Mucosa of stomach (tissue), 1 donor: ENCODE measurements around the gene SSBP3.

ENCODE experiments used
- H3K27me3 ChIP-seq: one replicate; pipeline ENCODE4 v1.7.0; 2013; ENCODE audit warnings: mild to moderate bottlenecking, low read length; ENCODE audit not compliant: control insufficient read depth, insufficient read depth
- H3K36me3 ChIP-seq: one replicate; pipeline ENCODE4 v1.7.0; 2013; ENCODE audit warnings: low read length; ENCODE audit not compliant: control insufficient read depth, insufficient read depth
- H3K4me1 ChIP-seq: one replicate; pipeline ENCODE4 v1.7.0; 2013; ENCODE audit warnings: mild to moderate bottlenecking, low read length; ENCODE audit not compliant: control insufficient read depth, insufficient read depth
- H3K4me3 ChIP-seq: one replicate; pipeline ENCODE4 v1.7.0; 2013; ENCODE audit warnings: low read length
- H3K9ac ChIP-seq: one replicate; pipeline ENCODE4 v1.7.0; 2013; ENCODE audit warnings: mild to moderate bottlenecking, low read length, moderate library complexity
- H3K9me3 ChIP-seq: one replicate; pipeline ENCODE4 v1.7.0; 2013; ENCODE audit warnings: mild to moderate bottlenecking, low read length, moderate library complexity; ENCODE audit not compliant: control insufficient read depth
- donor health status: Pancreatic carcinoma.

Gene SSBP3

GRCh38 chr1:54253480-54253879 lies 152.7 kb downstream of the SSBP3 start:
- no peaks in the 10 kb centered on the region for H3K9me3 ChIP-seq

GRCh38 chr1:54252371-54252936 lies 153.7 kb downstream of the SSBP3 start:
- Histone ChIP-seq H3K4me1 (no peaks in the 10 kb centered on the region), H3K4me3 (no peak overlapping the region), H3K9ac (no peak overlapping the region), H3K27me3 (no peaks in the 10 kb centered on the region), H3K9me3 (no peaks in the 10 kb centered on the region), H3K36me3 (no peaks in the 10 kb centered on the region)

More at GRCh38 chr1:54253480-54253879, 152.7 kb downstream of the SSBP3 start:
- Histone ChIP-seq H3K4me1 (no peaks in the 10 kb centered on the region), H3K27me3 (no peaks in the 10 kb centered on the region), H3K9ac (no peak overlapping the region), H3K36me3 (no peaks in the 10 kb centered on the region), H3K4me3 (no peak overlapping the region)

GRCh38 chr1:54250670-54251069 lies 155.5 kb downstream of the SSBP3 start:
- Histone ChIP-seq H3K27me3 (no peaks in the 10 kb centered on the region), H3K9ac (no peak overlapping the region), H3K36me3 (no peaks in the 10 kb centered on the region), H3K9me3 (no peaks in the 10 kb centered on the region), H3K4me3 (no peak overlapping the region), H3K4me1 (no peaks in the 10 kb centered on the region)

- H3K4me1 ChIP-seq: no peaks in the 10 kb centered on the region
- H3K9me3 ChIP-seq: no peaks in the 10 kb centered on the region
- H3K9ac ChIP-seq: no peak overlapping the region
- H3K4me3 ChIP-seq: no peak overlapping the region
- H3K36me3 ChIP-seq: no peaks in the 10 kb centered on the region
- H3K27me3 ChIP-seq: no peaks in the 10 kb centered on the region
Observed at GRCh38 chr1:54249819-54250435, 156.3 kb downstream of the SSBP3 start.

- Histone ChIP-seq H3K27me3 (no peaks in the 10 kb centered on the region), H3K36me3 (no peaks in the 10 kb centered on the region), H3K9me3 (no peaks in the 10 kb centered on the region), H3K4me1 (no peaks in the 10 kb centered on the region), H3K9ac (no peak overlapping the region), H3K4me3 (no peak overlapping the region)
Observed at GRCh38 chr1:54248966-54249365, 157.2 kb downstream of the SSBP3 start.

GRCh38 chr1:54247863-54248515 lies 158.2 kb downstream of the SSBP3 start:
- Histone ChIP-seq H3K36me3 (no peaks in the 10 kb centered on the region), H3K9ac (no peak overlapping the region), H3K4me1 (no peaks in the 10 kb centered on the region), H3K27me3 (no peaks in the 10 kb centered on the region), H3K9me3 (no peaks in the 10 kb centered on the region), H3K4me3 (no peak overlapping the region)

- H3K4me1 ChIP-seq: no peaks in the 10 kb centered on the region
- H3K27me3 ChIP-seq: no peaks in the 10 kb centered on the region
- H3K9ac ChIP-seq: no peak overlapping the region
- H3K9me3 ChIP-seq: no peaks in the 10 kb centered on the region
- peaks cover 4% of the 10 kb centered on the region for H3K36me3 ChIP-seq
- H3K4me3 ChIP-seq: no peak overlapping the region
Observed at GRCh38 chr1:54246116-54246721, 160.0 kb downstream of the SSBP3 start.

- Histone ChIP-seq H3K9me3 (no peaks in the 10 kb centered on the region), H3K4me1 (no peaks in the 10 kb centered on the region), H3K9ac (no peak overlapping the region), H3K4me3 (no peak overlapping the region), H3K36me3 (peaks cover 5% of the 10 kb centered on the region), H3K27me3 (no peaks in the 10 kb centered on the region)
Observed at GRCh38 chr1:54245501-54245900, 160.7 kb downstream of the SSBP3 start.

GRCh38 chr1:54244655-54245054 lies 161.5 kb downstream of the SSBP3 start:
- Histone ChIP-seq H3K9me3 (no peaks in the 10 kb centered on the region), H3K4me3 (no peak overlapping the region), H3K4me1 (no peaks in the 10 kb centered on the region), H3K27me3 (no peaks in the 10 kb centered on the region), H3K36me3 (peaks cover 5% of the 10 kb centered on the region), H3K9ac (no peak overlapping the region)

GRCh38 chr1:54243022-54243421 lies 163.2 kb downstream of the SSBP3 start:
- no peak overlapping the region for H3K9ac ChIP-seq
- H3K36me3 ChIP-seq: peaks cover 5% of the 10 kb centered on the region
- no peaks in the 10 kb centered on the region for H3K9me3 ChIP-seq
- H3K4me1 ChIP-seq: no peaks in the 10 kb centered on the region
- H3K27me3 ChIP-seq: no peaks in the 10 kb centered on the region
- H3K4me3 ChIP-seq: no peak overlapping the region

- Histone ChIP-seq H3K36me3 (peaks cover 5% of the 10 kb centered on the region), H3K4me1 (no peaks in the 10 kb centered on the region), H3K27me3 (no peaks in the 10 kb centered on the region), H3K4me3 (no peak overlapping the region), H3K9ac (no peak overlapping the region), H3K9me3 (no peaks in the 10 kb centered on the region)
Observed at GRCh38 chr1:54241364-54241763, 164.8 kb downstream of the SSBP3 start.

GRCh38 chr1:54240741-54241335 lies 165.4 kb downstream of the SSBP3 start:
- Histone ChIP-seq H3K36me3 (peaks cover 5% of the 10 kb centered on the region), H3K9ac (no peak overlapping the region), H3K4me1 (no peaks in the 10 kb centered on the region), H3K4me3 (no peak overlapping the region), H3K9me3 (no peaks in the 10 kb centered on the region), H3K27me3 (no peaks in the 10 kb centered on the region)
